ENCODE results near the gene BCAS3.

- peak in 1 of 3 donors; percentile 38 for TF ChIP-seq CTCF (IDR thresholded peaks at IDR 0.05)
- TF ChIP-seq POLR2A (IDR thresholded peaks at IDR 0.05) = no peak
Measured at GRCh38 chr17:60677308-60678117, at the start of gene BCAS3.

All from lower leg skin (tissue), 3 donors.